ES-I3 (cell line): ENCODE measurements around the gene GREM1.

ENCODE experiments used
- H3K36me3 ChIP-seq: 2 replicates; pipeline ENCODE4 v1.6.1; 2013; ENCODE audit warnings: mild to moderate bottlenecking, low read length, control low read depth, moderate library complexity; ENCODE audit not compliant: insufficient read depth
- H3K4me1 ChIP-seq: 2 replicates; pipeline ENCODE4 v1.6.1; 2013; ENCODE audit warnings: mild to moderate bottlenecking, control low read depth, low read length; ENCODE audit not compliant: insufficient read depth
- H3K9ac ChIP-seq: 2 replicates; pipeline ENCODE4 v1.6.1; 2013; ENCODE audit warnings: low read depth, mild to moderate bottlenecking, low read length, moderate library complexity
- H3K9me3 ChIP-seq: 2 replicates; pipeline ENCODE4 v1.6.1; 2013; ENCODE audit warnings: mild to moderate bottlenecking, low read length, moderate library complexity; ENCODE audit not compliant: control insufficient read depth, insufficient read depth

GREM1 gene

GRCh38 chr15:32732574-32733157 lies 14.9 kb downstream of the GREM1 start:
- Histone ChIP-seq H3K4me1 (peaks cover 15% of the 10 kb centered on the region), H3K36me3 (0 out of 2 replicates have a peak, but pooled peaks cover 4% of the 10 kb centered on the region), H3K9me3 (no peaks in the 10 kb centered on the region), H3K9ac (no peak overlapping the region)

- H3K36me3 ChIP-seq: 0 out of 2 replicates have a peak, but pooled peaks cover 4% of the 10 kb centered on the region
- no peak overlapping the region for H3K9ac ChIP-seq
- H3K9me3 ChIP-seq: no peaks in the 10 kb centered on the region
- H3K4me1 ChIP-seq: peaks cover 15% of the 10 kb centered on the region
Measured at GRCh38 chr15:32733281-32733680, 15.5 kb downstream of the GREM1 start.

- no peak overlapping the region for H3K9ac ChIP-seq
- H3K36me3 ChIP-seq: 0 out of 2 replicates have a peak, but pooled peaks cover 4% of the 10 kb centered on the region
- H3K4me1 ChIP-seq: peaks cover 3% of the 10 kb centered on the region
- H3K9me3 ChIP-seq: no peaks in the 10 kb centered on the region; the same call in 1 of the 2 replicates
Measured at GRCh38 chr15:32735989-32736700, 18.3 kb downstream of the GREM1 start.

GRCh38 chr15:32736701-32737061 lies 18.9 kb downstream of the GREM1 start:
- Histone ChIP-seq H3K4me1 (no peaks in the 10 kb centered on the region), H3K36me3 (0 out of 2 replicates have a peak, but pooled peaks cover 4% of the 10 kb centered on the region), H3K9ac (no peak overlapping the region)

GRCh38 chr15:32737304-32737703 lies 19.5 kb downstream of the GREM1 start:
- no peaks in the 10 kb centered on the region; the same call in 1 of the 2 replicates for H3K9me3 ChIP-seq
- H3K9ac ChIP-seq: no peak overlapping the region
- H3K36me3 ChIP-seq: 0 out of 2 replicates have a peak, but pooled peaks cover 1% of the 10 kb centered on the region
- H3K4me1 ChIP-seq: no peaks in the 10 kb centered on the region

More at GRCh38 chr15:32736701-32737061, 18.9 kb downstream of the GREM1 start:
- no peaks in the 10 kb centered on the region; the same call in 1 of the 2 replicates for H3K9me3 ChIP-seq

GRCh38 chr15:32738666-32739065 lies 20.9 kb downstream of the GREM1 start:
- H3K36me3 ChIP-seq: no peaks in the 10 kb centered on the region
- no peaks in the 10 kb centered on the region for H3K4me1 ChIP-seq
- H3K9me3 ChIP-seq: no peaks in the 10 kb centered on the region; the same call in 1 of the 2 replicates
- H3K9ac ChIP-seq: no peak overlapping the region

- no peaks in the 10 kb centered on the region for H3K4me1 ChIP-seq
- no peak overlapping the region for H3K9ac ChIP-seq
- H3K36me3 ChIP-seq: no peaks in the 10 kb centered on the region
- no peaks in the 10 kb centered on the region; the same call in 1 of the 2 replicates for H3K9me3 ChIP-seq
Measured at GRCh38 chr15:32739522-32740063, 21.8 kb downstream of the GREM1 start.

GRCh38 chr15:32743411-32744140 lies 25.8 kb downstream of the GREM1 start:
- Histone ChIP-seq H3K9me3 (no peaks in the 10 kb centered on the region; the same call in 1 of the 2 replicates), H3K36me3 (no peaks in the 10 kb centered on the region), H3K9ac (no peak overlapping the region), H3K4me1 (no peaks in the 10 kb centered on the region)

GRCh38 chr15:32746116-32746857 lies 28.5 kb downstream of the GREM1 start:
- Histone ChIP-seq H3K9me3 (no peaks in the 10 kb centered on the region), H3K36me3 (no peaks in the 10 kb centered on the region), H3K4me1 (no peaks in the 10 kb centered on the region), H3K9ac (no peak overlapping the region)

GRCh38 chr15:32747921-32748342 lies 30.1 kb downstream of the GREM1 start:
- Histone ChIP-seq H3K9me3 (no peaks in the 10 kb centered on the region), H3K4me1 (no peaks in the 10 kb centered on the region), H3K9ac (no peak overlapping the region), H3K36me3 (no peaks in the 10 kb centered on the region)

- H3K4me1 ChIP-seq: no peaks in the 10 kb centered on the region
- no peaks in the 10 kb centered on the region for H3K9me3 ChIP-seq
- H3K36me3 ChIP-seq: no peaks in the 10 kb centered on the region
Measured at GRCh38 chr15:32750979-32751378, 33.2 kb downstream of the GREM1 start.

GRCh38 chr15:32757426-32757825 lies 39.6 kb downstream of the GREM1 start:
- H3K9me3 ChIP-seq: no peaks in the 10 kb centered on the region
- H3K4me1 ChIP-seq: no peaks in the 10 kb centered on the region
- no peaks in the 10 kb centered on the region for H3K36me3 ChIP-seq
- no peak overlapping the region for H3K9ac ChIP-seq

More at GRCh38 chr15:32750979-32751378, 33.2 kb downstream of the GREM1 start:
- H3K9ac ChIP-seq: no peak overlapping the region

- Histone ChIP-seq H3K9me3 (no peaks in the 10 kb centered on the region; the same call in 1 of the 2 replicates), H3K9ac (no peak overlapping the region), H3K36me3 (no peaks in the 10 kb centered on the region), H3K4me1 (no peaks in the 10 kb centered on the region)
Measured at GRCh38 chr15:32763295-32763694, 45.5 kb downstream of the GREM1 start.

GRCh38 chr15:32765236-32765635 lies 47.4 kb downstream of the GREM1 start:
- Histone ChIP-seq H3K36me3 (no peaks in the 10 kb centered on the region), H3K4me1 (no peaks in the 10 kb centered on the region), H3K9ac (no peak overlapping the region), H3K9me3 (no peaks in the 10 kb centered on the region; the same call in 1 of the 2 replicates)
